Right atrium auricular region (tissue), 2 donors: ENCODE data around the gene OR2W3. TPM values are rescaled to one million over a fixed set of nuclear protein-coding genes. Genes with fewer than 3 reads are reported as not detected.
"Not testable (repeated sequence)": the region's sequence is repeated elsewhere in the genome, so short reads cannot be mapped to it uniquely, and the experiment has no call there.

Experiments
- DNase-seq: peaks from one replicate; pipeline ENCODE4 v3.0.0-alpha.2; 2019; ENCODE audit warnings: low spot score
- H3K27ac ChIP-seq, 2 donors: fragments of 200-600 bp; sonication (generic); 1 replicate in 1 of 2; 2 replicates in 1 of 2; pipeline ENCODE4 v1.5.1; 2016 to 2019
- H3K27me3 ChIP-seq, 2 donors: fragments of 200-600 bp; sonication (generic); one replicate each; pipeline versions ENCODE4 v1.5.1 to v1.6.0; 2017 to 2019
- H3K36me3 ChIP-seq: fragments of 200-600 bp; sonication (generic); one replicate; pipeline ENCODE4 v1.5.1; 2016
- H3K4me1 ChIP-seq, 2 donors: fragments of 200-600 bp; sonication (generic); one replicate each; pipeline versions ENCODE4 v1.5.1 to v1.6.0; 2017 to 2019
- H3K4me3 ChIP-seq, 2 donors: fragments of 200-600 bp; sonication (generic); 1 replicate in 1 of 2; 2 replicates in 1 of 2; pipeline ENCODE4 v1.5.1; 2017 to 2019; ENCODE audit warnings: mild to moderate bottlenecking in 1 of 2, moderate library complexity in 1 of 2
- H3K9me3 ChIP-seq, 2 donors: fragments of 200-600 bp; sonication (generic); one replicate each; pipeline ENCODE4 v1.5.1; 2019
- total RNA-seq, 2 donors: library from RNA; depleted of rRNA; stranded (reverse); fragments of >200 nt; gene quantifications; one replicate each; pipeline ENCODE4 v1.1.0, GENCODE V29; 2016
- TF ChIP-seq, protein P1 (sequence below), 2 donors: fragments of 200-600 bp; sonication (generic); IDR thresholded peaks; one replicate each; pipeline ENCODE4 v1.5.1; 2019; ENCODE audit warnings: antibody characterized with exemption in 2 of 2

OR2W3 gene
- total RNA-seq, 2 donors from 2014 or later, result 3.0 TPM; not detected in 1

DNA sequence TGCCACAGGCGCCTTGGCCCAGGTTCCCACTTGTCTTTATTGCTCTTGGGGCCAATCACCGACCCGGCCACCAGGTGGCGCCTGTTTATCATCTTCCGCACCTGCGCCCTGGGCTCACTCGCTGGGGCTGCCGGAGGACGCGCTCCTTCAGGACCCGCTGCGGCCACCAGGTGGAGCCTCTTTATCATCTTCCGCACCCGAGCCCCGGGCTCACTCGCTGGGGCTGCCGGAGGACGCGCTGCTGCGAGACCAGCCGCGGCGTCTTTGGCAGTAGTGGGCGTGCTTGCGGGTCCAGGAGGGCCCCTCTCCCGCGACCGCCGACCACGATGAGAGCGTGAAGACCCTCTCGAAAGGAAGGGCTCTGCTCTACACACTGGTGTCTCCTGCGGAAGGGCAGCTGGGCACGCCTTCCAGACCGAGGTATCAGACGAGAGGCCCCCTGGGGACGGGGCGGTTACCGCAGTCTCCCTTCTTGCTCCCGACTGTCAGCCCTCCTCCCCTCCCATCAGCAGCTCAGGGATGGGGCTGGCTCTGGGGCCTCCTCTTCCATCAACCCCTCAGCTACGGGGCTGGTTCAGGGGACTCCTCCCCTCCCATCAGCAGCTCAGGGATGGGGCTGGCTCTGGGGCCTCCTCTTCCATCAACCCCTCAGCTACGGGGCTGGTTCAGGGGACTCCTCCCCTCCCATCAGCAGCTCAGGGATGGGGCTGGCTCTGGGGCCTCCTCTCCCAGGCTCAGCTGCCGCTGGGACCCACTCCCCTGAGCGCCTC is 41.8 kb downstream of the OR2W3 start:
- peak; percentile 64 for DNase-seq
- not testable (repeated sequence) for H3K27me3 ChIP-seq, H3K4me1 ChIP-seq, H3K27ac ChIP-seq, H3K9me3 ChIP-seq, H3K36me3 ChIP-seq
- H3K4me3 ChIP-seq, result peak overlapping the region; percentile 7 to 11
- TF ChIP-seq, protein P1, sequence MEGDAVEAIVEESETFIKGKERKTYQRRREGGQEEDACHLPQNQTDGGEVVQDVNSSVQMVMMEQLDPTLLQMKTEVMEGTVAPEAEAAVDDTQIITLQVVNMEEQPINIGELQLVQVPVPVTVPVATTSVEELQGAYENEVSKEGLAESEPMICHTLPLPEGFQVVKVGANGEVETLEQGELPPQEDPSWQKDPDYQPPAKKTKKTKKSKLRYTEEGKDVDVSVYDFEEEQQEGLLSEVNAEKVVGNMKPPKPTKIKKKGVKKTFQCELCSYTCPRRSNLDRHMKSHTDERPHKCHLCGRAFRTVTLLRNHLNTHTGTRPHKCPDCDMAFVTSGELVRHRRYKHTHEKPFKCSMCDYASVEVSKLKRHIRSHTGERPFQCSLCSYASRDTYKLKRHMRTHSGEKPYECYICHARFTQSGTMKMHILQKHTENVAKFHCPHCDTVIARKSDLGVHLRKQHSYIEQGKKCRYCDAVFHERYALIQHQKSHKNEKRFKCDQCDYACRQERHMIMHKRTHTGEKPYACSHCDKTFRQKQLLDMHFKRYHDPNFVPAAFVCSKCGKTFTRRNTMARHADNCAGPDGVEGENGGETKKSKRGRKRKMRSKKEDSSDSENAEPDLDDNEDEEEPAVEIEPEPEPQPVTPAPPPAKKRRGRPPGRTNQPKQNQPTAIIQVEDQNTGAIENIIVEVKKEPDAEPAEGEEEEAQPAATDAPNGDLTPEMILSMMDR (IDR thresholded peaks at IDR 0.05), result peak; percentile 27 to 58

DNA sequence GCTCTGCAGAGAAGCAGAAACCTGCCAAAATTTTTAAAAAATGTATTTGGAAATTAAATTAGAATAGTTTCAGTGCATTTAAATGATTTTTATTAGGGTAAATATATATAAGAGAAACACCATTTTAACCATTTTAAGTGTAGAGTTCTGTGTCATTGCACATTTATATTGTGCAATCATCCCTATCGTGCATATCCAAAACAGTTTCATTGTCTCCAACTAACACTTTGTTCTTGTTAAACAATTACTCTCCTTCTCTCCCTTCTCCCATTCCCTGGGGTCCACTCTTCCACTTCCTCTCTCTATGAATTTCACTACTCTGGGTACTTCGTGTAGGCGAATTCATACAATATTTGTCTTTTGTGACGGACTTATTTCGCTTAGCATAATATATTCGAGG is 47.2 kb downstream of the OR2W3 start:
- H3K9me3 ChIP-seq, result peaks cover 0 to 7% of the 10 kb centered on the region in 2 donors
- TF ChIP-seq, protein P1 (IDR thresholded peaks at IDR 0.05), result no peak
- no peaks in the 10 kb centered on the region for H3K27me3 ChIP-seq
- no peaks in the 10 kb centered on the region for H3K36me3 ChIP-seq
- no peak overlapping the region for H3K4me3 ChIP-seq
- no peaks in the 10 kb centered on the region for H3K4me1 ChIP-seq
- no peak overlapping the region for H3K27ac ChIP-seq
- no peak for DNase-seq

Other genes starting within 250 kb of the OR2W3 start
- gene OR13G1, start 215.8 kb upstream of the OR2W3 start, total RNA-seq, result not detected
- gene OR6F1, start 178.9 kb upstream of the OR2W3 start, total RNA-seq, result not detected
- gene OR14K1, start 157.0 kb upstream of the OR2W3 start, total RNA-seq, result not detected
- not detected for gene OR14A2, start 147.4 kb upstream of the OR2W3 start, total RNA-seq
- not detected for gene OR1C1, start 135.0 kb upstream of the OR2W3 start, total RNA-seq
- gene OR14A16, start 71.5 kb upstream of the OR2W3 start, total RNA-seq, result not detected
- gene OR11L1, start 53.7 kb upstream of the OR2W3 start, total RNA-seq, result not detected
- gene TRIM58, start 38.4 kb upstream of the OR2W3 start, total RNA-seq, result 1 to 10 TPM; 2.6 to 8.6 TPM
- not detected for gene OR2T8, start 24.7 kb downstream of the OR2W3 start, total RNA-seq
- not detected for gene OR2AJ1, start 29.3 kb downstream of the OR2W3 start, total RNA-seq
- gene OR2L8, start 53.3 kb downstream of the OR2W3 start, total RNA-seq, result not detected
- not detected for gene OR2AK2, start 69.6 kb downstream of the OR2W3 start, total RNA-seq
- gene OR2L5, start 118.1 kb downstream of the OR2W3 start, total RNA-seq, result not detected
- gene OR2L2, start 134.5 kb downstream of the OR2W3 start, total RNA-seq, result not detected
- not detected for gene OR2L3, start 151.2 kb downstream of the OR2W3 start, total RNA-seq
- not detected for gene OR2L13, start 199.6 kb downstream of the OR2W3 start, total RNA-seq
- not detected for gene OR2M5, start 249.6 kb downstream of the OR2W3 start, total RNA-seq